Endothelial cell of hepatic sinusoid (primary cell): ENCODE data around the gene ACSL6.

Experiments used
- in situ Hi-C: cut with HindIII; loops from 2 replicates; pipeline ENCODE4 v1.10.0; 2017; ENCODE audit warnings: low sequenced_read_pairs

Gene ACSL6

GRCh38 chr5:132001647-132002561, 9.6 kb downstream of the ACSL6 start:
- in situ Hi-C loops: loop anchor here (25.0 kb wide), 2 partner anchors 415 to 565 kb away; no protein-coding TSS in a partner anchor

- in situ Hi-C loops: loop anchor here (25.0 kb wide), 2 partner anchors 414 to 564 kb away; no protein-coding TSS in a partner anchor
Observed at GRCh38 chr5:132000677-132001453, 10.6 kb downstream of the ACSL6 start.

- in situ Hi-C loops: loop anchor here (25.0 kb wide), 2 partner anchors 413 to 563 kb away; no protein-coding TSS in a partner anchor
Observed at GRCh38 chr5:132000241-132000490, 11.3 kb downstream of the ACSL6 start.

GRCh38 chr5:131999441-132000240, 11.8 kb downstream of the ACSL6 start:
- in situ Hi-C loops: loop anchor here (25.0 kb wide), 2 partner anchors 412 to 562 kb away; no protein-coding TSS in a partner anchor

- in situ Hi-C loops: no loop called here
Observed at GRCh38 chr5:131999041-131999440, 12.4 kb downstream of the ACSL6 start.

- in situ Hi-C loops: no loop called here
Observed at GRCh38 chr5:131998431-131999040, 12.9 kb downstream of the ACSL6 start.

GRCh38 chr5:131997727-131998117, 13.7 kb downstream of the ACSL6 start:
- in situ Hi-C loops: no loop called here

GRCh38 chr5:131997026-131997726, 14.3 kb downstream of the ACSL6 start:
- in situ Hi-C loops: no loop called here

GRCh38 chr5:131996210-131997025, 15.0 kb downstream of the ACSL6 start:
- in situ Hi-C loops: no loop called here

- in situ Hi-C loops: no loop called here
Observed at GRCh38 chr5:131994533-131995226, 16.8 kb downstream of the ACSL6 start.

- in situ Hi-C loops: no loop called here
Observed at GRCh38 chr5:131994090-131994489, 17.4 kb downstream of the ACSL6 start.

- in situ Hi-C loops: no loop called here
Observed at GRCh38 chr5:131993676-131994075, 17.8 kb downstream of the ACSL6 start.

- in situ Hi-C loops: no loop called here
Observed at GRCh38 chr5:131992370-131992769, 19.1 kb downstream of the ACSL6 start.

GRCh38 chr5:131991593-131992324, 19.7 kb downstream of the ACSL6 start:
- in situ Hi-C loops: no loop called here

- in situ Hi-C loops: no loop called here
Observed at GRCh38 chr5:131990716-131991115, 20.7 kb downstream of the ACSL6 start.

GRCh38 chr5:131988601-131989000, 22.9 kb downstream of the ACSL6 start:
- in situ Hi-C loops: no loop called here

GRCh38 chr5:131987251-131987650, 24.2 kb downstream of the ACSL6 start:
- in situ Hi-C loops: no loop called here
